Lung (tissue), 12 donors: Measurements from ENCODE around the gene SV2B. TPM values are rescaled to one million over a fixed set of nuclear protein-coding genes. Genes with fewer than 3 reads are reported as not detected.
"Not testable (repeated sequence)": the region's sequence is repeated elsewhere in the genome, so short reads cannot be mapped to it uniquely, and the experiment has no call there.

Source experiments
- ATAC-seq: fragments of 200-7000 bp; cut with Tn5 transposase; one replicate; pipeline ENCODE4 v1.9.1; 2020; ENCODE audit warnings: moderate number of reproducible peaks; ENCODE audit not compliant: insufficient read depth, low FRiP score
- DNase-seq, 3 donors: peaks; one replicate each; pipeline ENCODE4 v3.0.0-alpha.2; 2013 to 2017
- H3K27ac ChIP-seq, 2 donors: one replicate each; pipeline ENCODE4 v1.5.1; 2013; ENCODE audit warnings: mild to moderate bottlenecking in 2 of 2, moderate library complexity in 2 of 2, control low read depth in 1 of 2, inconsistent platforms in 1 of 2, low read depth in 1 of 2, low read length in 1 of 2
- H3K27me3 ChIP-seq, 3 donors: one replicate each; pipeline ENCODE4 v1.5.1; 2013; ENCODE audit warnings: low read length in 2 of 3; ENCODE audit not compliant: control insufficient read depth in 3 of 3, insufficient read depth in 3 of 3
- H3K36me3 ChIP-seq, 4 donors: one replicate each; pipeline ENCODE4 v1.5.1; 2013; ENCODE audit warnings: low read length in 4 of 4, mild to moderate bottlenecking in 1 of 4, moderate library complexity in 1 of 4; ENCODE audit not compliant: control insufficient read depth in 4 of 4, insufficient read depth in 4 of 4
- H3K4me1 ChIP-seq, 5 donors: one replicate each; pipeline ENCODE4 v1.5.1; 2013; ENCODE audit warnings: low read length in 5 of 5, mild to moderate bottlenecking in 2 of 5, moderate library complexity in 1 of 5; ENCODE audit not compliant: control insufficient read depth in 5 of 5, insufficient read depth in 5 of 5
- H3K4me3 ChIP-seq: one replicate; pipeline ENCODE4 v1.5.1; 2013; ENCODE audit warnings: mild to moderate bottlenecking, control low read depth, moderate library complexity
- H3K9ac ChIP-seq, 2 donors: one replicate each; pipeline ENCODE4 v1.5.1; 2013; ENCODE audit warnings: low read length in 2 of 2, control low read depth in 1 of 2; ENCODE audit not compliant: insufficient read depth in 1 of 2
- H3K9me3 ChIP-seq, 4 donors: one replicate each; pipeline ENCODE4 v1.5.1; 2013; ENCODE audit warnings: low read length in 3 of 4, mild to moderate bottlenecking in 1 of 4, moderate library complexity in 1 of 4; ENCODE audit not compliant: control insufficient read depth in 4 of 4, insufficient read depth in 3 of 4
- CTCF ChIP-seq: IDR thresholded peaks from 2 replicates; pipeline ENCODE4 v1.5.1; 2012; ENCODE audit warnings: mild to moderate bottlenecking; ENCODE audit errors: control extremely low read depth, extremely low read depth
- WGBS, 2 donors: extraction: QIAGEN DNeasy Blood & Tissue Kit; methylation state at CpG; one replicate each; pipeline ENCODE4 v1.1.7; 2013; 5-methylcytosine and 5-hydroxymethylcytosine counted together
- polyA plus RNA-seq, 2 donors: library from polyadenylated mRNA; stranded (reverse); fragments of 200-250 nt; gene quantifications; one replicate each; pipeline ENCODE4 v1.2.1, GENCODE V29; 2013
- total RNA-seq, 2 donors: library from RNA; depleted of rRNA in 1 of 2; stranded (reverse); fragments of >200 nt in 1 of 2; gene quantifications; one replicate each; pipeline ENCODE4 v1.2.1, GENCODE V29; 2014 to 2021
- donor health status: control.
- donor health status: control.
- donor health status: Bipolar disorder and iron deficiency.
- donor health status: healthy.
- donor health status: DM: yes; HTN: yes; CAD: no.

SV2B gene
- total and polyA plus RNA-seq, 4 donors: 0.12 to 2.8 (median 0.90) TPM

- Histone ChIP-seq H3K9ac (no peak overlapping the region), H3K9me3 (no peaks in the 10 kb centered on the region), H3K4me3 (no peak overlapping the region), H3K36me3 (no peaks in the 10 kb centered on the region), H3K27ac (no peak overlapping the region), H3K27me3 (no peaks in the 10 kb centered on the region), H3K4me1 (no peaks in the 10 kb centered on the region)
- 15 to 16% methylated on average over 3 of the region's 3 CpGs for WGBS, 2 donors
- no peak for TF ChIP-seq CTCF
- ATAC-seq: no peak
- peak; percentile 67 to 88 (median 69) for DNase-seq
These were observed 238.7 kb downstream of the SV2B start for GRCh38 chr15:91338766-91339165.

GRCh38 chr15:91342097-91342496 lies 242.0 kb downstream of the SV2B start:
- Histone ChIP-seq H3K27me3 (no peaks in the 10 kb centered on the region), H3K36me3 (no peaks in the 10 kb centered on the region), H3K9me3 (no peaks in the 10 kb centered on the region), H3K4me3 (no peak overlapping the region), H3K27ac (no peak overlapping the region), H3K4me1 (no peaks in the 10 kb centered on the region), H3K9ac (no peak overlapping the region)
- ATAC-seq (no peak), DNase-seq (no peak)
- no peak for TF ChIP-seq CTCF
- WGBS, 2 donors: 77 to 91% methylated on average over 7 of the region's 7 CpGs

- DNase-seq, ATAC-seq, H3K9me3 ChIP-seq, H3K36me3 ChIP-seq, H3K27ac ChIP-seq, H3K4me1 ChIP-seq, H3K27me3 ChIP-seq, H3K4me3 ChIP-seq, H3K9ac ChIP-seq: not testable (repeated sequence)
- WGBS, 2 donors: 81 to 96% methylated on average over 3 of the region's 3 CpGs
These were observed 244.9 kb downstream of the SV2B start for GRCh38 chr15:91344912-91345311.

GRCh38 chr15:91345736-91346135 lies 245.7 kb downstream of the SV2B start:
- Histone ChIP-seq H3K9me3 (no peaks in the 10 kb centered on the region), H3K4me3 (no peak overlapping the region), H3K36me3 (no peaks in the 10 kb centered on the region), H3K27me3 (peaks cover 0 to 2% (median 0%) of the 10 kb centered on the region in 3 donors), H3K9ac (no peak overlapping the region), H3K27ac (no peak overlapping the region), H3K4me1 (peaks cover 0 to 1% (median 0%) of the 10 kb centered on the region in 5 donors)
- 73 to 89% methylated on average over 5 of the region's 5 CpGs for WGBS, 2 donors
- DNase-seq (no peak), ATAC-seq (no peak)
- TF ChIP-seq CTCF: no peak
